ENCODE results near the gene ZNF804B.

Gene ZNF804B

GRCh38 chr7:89312551-89312950, 553.1 kb downstream of the ZNF804B start:
- peak; percentile 45 for DNase-seq

GRCh38 chr7:89316584-89317251, 557.2 kb downstream of the ZNF804B start:
- DNase-seq, result no peak

- DNase-seq, result no peak
These were observed 572.5 kb downstream of the ZNF804B start for GRCh38 chr7:89332026-89332425.

GRCh38 chr7:89334797-89335196, 575.3 kb downstream of the ZNF804B start:
- DNase-seq, result no peak

GRCh38 chr7:89335490-89335889, 576.0 kb downstream of the ZNF804B start:
- no peak for DNase-seq

- no peak for DNase-seq
These were observed 576.6 kb downstream of the ZNF804B start for GRCh38 chr7:89336121-89336520.

GRCh38 chr7:89339748-89340147, 580.2 kb downstream of the ZNF804B start:
- no peak for DNase-seq

- DNase-seq, result no peak
These were observed 597.6 kb downstream of the ZNF804B start for GRCh38 chr7:89357121-89357520.

GRCh38 chr7:89377219-89377618, 617.7 kb downstream of the ZNF804B start:
- no peak for DNase-seq

GRCh38 chr7:89385411-89385810, 625.9 kb downstream of the ZNF804B start:
- no peak for DNase-seq
